Measurements from ENCODE around the gene CPXM1. TPM values are rescaled to one million over a fixed set of nuclear protein-coding genes. Genes with fewer than 3 reads are reported as not detected.

CPXM1 gene
- under 1 TPM in 3 of 6 experiments, not detected in 3; 0.07 to 0.16 (median 0.12) TPM for total RNA-seq
- long read RNA-seq = 0 reads

DNA sequence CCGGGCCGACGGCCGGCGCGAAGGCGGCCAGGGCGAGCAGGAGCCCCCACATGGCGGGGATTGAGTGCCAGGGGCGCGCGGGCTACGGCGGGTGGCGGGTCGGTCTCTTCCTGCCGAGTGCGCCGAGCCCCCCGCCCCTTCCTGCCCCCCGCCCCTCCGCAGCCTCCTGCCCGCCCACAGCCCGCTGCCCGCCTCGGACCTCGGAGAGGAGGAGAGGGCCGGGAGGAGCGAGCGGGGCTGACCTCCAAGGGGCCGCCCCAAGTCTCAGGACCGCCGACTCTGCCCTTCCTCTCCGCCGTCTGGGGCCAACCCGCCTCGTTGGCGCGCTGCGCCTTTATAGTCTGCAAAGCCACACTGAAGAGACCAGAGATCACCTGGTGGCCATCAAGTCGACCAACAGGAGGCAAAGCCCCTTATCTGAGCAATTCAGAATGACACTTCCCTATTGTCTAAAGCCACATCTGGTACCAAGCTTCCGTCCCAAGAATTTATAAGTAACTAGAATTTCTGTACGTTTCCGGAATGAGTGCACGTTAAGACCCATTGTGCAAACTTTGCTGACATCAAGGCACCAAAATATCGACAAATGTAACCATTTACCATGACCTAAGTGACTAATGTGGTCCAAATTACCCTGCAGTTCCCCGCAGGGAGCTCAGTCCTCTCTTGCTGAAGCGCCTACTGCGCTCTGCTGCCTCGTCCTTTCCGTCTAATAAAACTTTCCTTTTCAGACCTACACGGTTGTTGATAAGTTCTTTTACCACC lies at the start of gene CPXM1:
Gene CPXM1, minus strand, starts transcription at position 107 of the 765 bp plus-strand sequence. Its CDS starts 55 bp downstream, at position 52.
- no peak within 1 kb of the TSS for H3K27ac ChIP-seq
- intact Hi-C loops (cut with DNase I) = no loop called here
- no peaks in the 10 kb centered on the region for H3K4me1 ChIP-seq
- no peak for TF ChIP-seq POLR2A (IDR thresholded peaks at IDR 0.05)
- TF ChIP-seq, protein P1, sequence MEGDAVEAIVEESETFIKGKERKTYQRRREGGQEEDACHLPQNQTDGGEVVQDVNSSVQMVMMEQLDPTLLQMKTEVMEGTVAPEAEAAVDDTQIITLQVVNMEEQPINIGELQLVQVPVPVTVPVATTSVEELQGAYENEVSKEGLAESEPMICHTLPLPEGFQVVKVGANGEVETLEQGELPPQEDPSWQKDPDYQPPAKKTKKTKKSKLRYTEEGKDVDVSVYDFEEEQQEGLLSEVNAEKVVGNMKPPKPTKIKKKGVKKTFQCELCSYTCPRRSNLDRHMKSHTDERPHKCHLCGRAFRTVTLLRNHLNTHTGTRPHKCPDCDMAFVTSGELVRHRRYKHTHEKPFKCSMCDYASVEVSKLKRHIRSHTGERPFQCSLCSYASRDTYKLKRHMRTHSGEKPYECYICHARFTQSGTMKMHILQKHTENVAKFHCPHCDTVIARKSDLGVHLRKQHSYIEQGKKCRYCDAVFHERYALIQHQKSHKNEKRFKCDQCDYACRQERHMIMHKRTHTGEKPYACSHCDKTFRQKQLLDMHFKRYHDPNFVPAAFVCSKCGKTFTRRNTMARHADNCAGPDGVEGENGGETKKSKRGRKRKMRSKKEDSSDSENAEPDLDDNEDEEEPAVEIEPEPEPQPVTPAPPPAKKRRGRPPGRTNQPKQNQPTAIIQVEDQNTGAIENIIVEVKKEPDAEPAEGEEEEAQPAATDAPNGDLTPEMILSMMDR (IDR thresholded peaks at IDR 0.05) = no peak
- peak in 1 of 3 donors; percentile 54 for DNase-seq
- H3K9me3 ChIP-seq = no peaks in the 10 kb centered on the region
- no peaks in the 10 kb centered on the region for H3K27me3 ChIP-seq
- no peak for ATAC-seq
- WGBS (ENCODE audit: insufficient coverage, low coverage, low lambda C conversion rate, missing lambda C conversion rate) = 8% methylated on average over 11 of the region's 52 CpGs
- no peak within 1 kb of the TSS for H3K4me3 ChIP-seq
- H3K36me3 ChIP-seq = no peaks in the 10 kb centered on the region

DNA sequence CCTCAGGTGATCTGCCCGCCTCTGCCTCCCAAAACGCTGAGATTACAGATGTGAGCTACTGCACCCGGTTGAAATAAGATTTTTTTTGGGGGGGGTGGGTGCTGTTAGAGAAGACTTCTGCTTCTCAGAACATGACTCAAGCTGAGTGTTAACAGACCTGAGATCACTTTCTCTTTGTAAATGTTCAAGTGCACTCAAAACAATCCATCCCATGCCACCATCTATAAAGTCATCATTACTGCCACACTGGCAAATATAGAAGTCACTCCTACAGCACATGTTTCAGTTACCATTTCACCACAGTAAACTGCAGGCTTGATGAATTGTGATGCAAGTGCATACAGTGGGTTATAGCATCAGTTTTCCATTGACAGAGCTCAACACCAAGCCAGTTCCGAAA lies 49.1 kb upstream of the CPXM1 start:
- no peak for TF ChIP-seq POLR2A (IDR thresholded peaks at IDR 0.05)
- TF ChIP-seq, protein P1 (IDR thresholded peaks at IDR 0.05) = no peak
- intact Hi-C loops (cut with DNase I) = no loop called here
- ATAC-seq (no peak), DNase-seq (no peak)
- Histone ChIP-seq H3K4me1 (no peaks in the 10 kb centered on the region), H3K27ac (no peak overlapping the region), H3K4me3 (no peak overlapping the region), H3K9me3 (no peaks in the 10 kb centered on the region), H3K27me3 (no peaks in the 10 kb centered on the region), H3K36me3 (no peaks in the 10 kb centered on the region)
- WGBS (ENCODE audit: insufficient coverage, low coverage, low lambda C conversion rate, missing lambda C conversion rate) = 100% methylated on average over 1 of the region's 4 CpGs

DNA sequence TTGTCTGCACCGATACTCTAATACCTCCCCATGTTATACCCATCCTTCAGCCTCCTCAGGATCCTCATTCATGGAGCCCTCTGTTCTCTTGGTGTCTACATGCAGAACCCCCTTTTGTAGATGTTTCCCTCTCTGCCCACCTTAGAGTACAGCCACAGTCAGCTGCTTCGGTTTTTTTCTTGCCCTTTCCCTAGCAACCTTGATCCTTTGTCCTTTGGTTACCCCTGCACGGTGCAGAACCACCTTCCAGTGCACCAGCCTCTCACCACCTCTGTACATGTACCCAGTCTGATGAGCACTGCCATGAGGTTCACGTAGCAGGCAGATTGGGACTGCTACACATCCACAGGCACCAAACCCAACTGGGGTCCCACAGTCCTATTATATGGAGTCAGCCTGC lies 47.4 kb upstream of the CPXM1 start:
- no peak for DNase-seq
- intact Hi-C loops (cut with DNase I) = no loop called here

DNA sequence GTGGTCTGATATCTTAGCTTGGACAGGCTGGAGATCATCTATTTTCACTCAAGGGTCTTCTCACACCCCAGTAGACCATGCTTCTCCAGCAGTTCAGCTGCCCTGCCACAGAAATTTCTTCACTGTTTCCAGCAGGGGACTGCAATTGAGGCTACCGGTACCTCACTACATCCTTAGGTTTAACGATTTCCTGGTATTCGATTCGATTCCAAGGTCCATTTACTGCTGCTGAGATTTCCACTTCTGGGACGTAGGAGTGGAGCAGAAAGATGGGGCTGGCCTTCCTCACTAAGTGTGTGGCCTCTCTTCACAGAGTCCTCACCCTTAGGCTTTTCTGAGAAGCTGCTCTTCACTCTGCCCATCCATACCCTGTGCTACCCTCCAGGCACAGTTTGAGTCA lies 46.3 kb upstream of the CPXM1 start:
- intact Hi-C loops (cut with DNase I) = no loop called here
- no peaks in the 10 kb centered on the region for H3K36me3 ChIP-seq
- H3K27me3 ChIP-seq = no peaks in the 10 kb centered on the region
- no peak overlapping the region for H3K27ac ChIP-seq
- no peak overlapping the region for H3K4me3 ChIP-seq
- H3K4me1 ChIP-seq = peaks cover 0 to 3% (median 0%) of the 10 kb centered on the region in 4 donors
- TF ChIP-seq, protein P1 (IDR thresholded peaks at IDR 0.05) = no peak
- TF ChIP-seq POLR2A (IDR thresholded peaks at IDR 0.05) = no peak
- DNase-seq (no peak), ATAC-seq (no peak)
- no peaks in the 10 kb centered on the region for H3K9me3 ChIP-seq
- 100% methylated on average over 3 of the region's 5 CpGs for WGBS (ENCODE audit: insufficient coverage, low coverage, low lambda C conversion rate, missing lambda C conversion rate)

More for the DNA sequence above, 47.4 kb upstream of the CPXM1 start:
- no peaks in the 10 kb centered on the region for H3K27me3 ChIP-seq
- no peak overlapping the region for H3K4me3 ChIP-seq
- no peaks in the 10 kb centered on the region for H3K9me3 ChIP-seq
- no peak for ATAC-seq
- WGBS (ENCODE audit: insufficient coverage, low coverage, low lambda C conversion rate, missing lambda C conversion rate) = 85% methylated on average over 4 of the region's 4 CpGs
- no peaks in the 10 kb centered on the region for H3K36me3 ChIP-seq
- no peak for TF ChIP-seq POLR2A (IDR thresholded peaks at IDR 0.05)
- TF ChIP-seq, protein P1 (IDR thresholded peaks at IDR 0.05) = no peak
- no peak overlapping the region for H3K27ac ChIP-seq
- H3K4me1 ChIP-seq = no peaks in the 10 kb centered on the region

Measured in right lobe of liver (tissue), 6 donors.